Vagina (tissue), 2 donors: ENCODE results near the gene ADAMTS14.

Source experiments
- CTCF ChIP-seq, 3 experiments: fragments of 450-650 bp in 2 of 3; fragments of 200-600 bp in 1 of 3; sonication (generic) in 1 of 3; IDR thresholded peaks; one replicate each; pipeline ENCODE4 v1.5.1; 2017 to 2019; ENCODE audit warnings: antibody characterized with exemption in 3 of 3, mild to moderate bottlenecking in 2 of 3, moderate library complexity in 2 of 3
- POLR2A ChIP-seq, 2 donors: fragments of 450-650 bp; IDR thresholded peaks; one replicate each; pipeline ENCODE4 v1.6.1; 2017; ENCODE audit warnings: antibody characterized with exemption in 2 of 2, mild to moderate bottlenecking in 2 of 2, moderate library complexity in 2 of 2

- TF ChIP-seq POLR2A (IDR thresholded peaks at IDR 0.05) (no peak), CTCF (IDR thresholded peaks at IDR 0.05) (no peak)
Measured at GRCh38 chr10:70714245-70714644, 41.9 kb downstream of the ADAMTS14 start.
